ENCODE measurements around the gene PKD1. TPM values are rescaled to one million over a fixed set of nuclear protein-coding genes. Genes with fewer than 3 reads are reported as not detected.
A peak's percentile ranks its signal among the peaks of the same experiment; 100 is the strongest.
"Not testable (repeated sequence)": the region's sequence is repeated elsewhere in the genome, so short reads cannot be mapped to it uniquely, and the experiment has no call there.

PKD1 gene
- total and polyA plus RNA-seq, 5 donors: 95.9 to 111 (median 98.4) TPM

DNA sequence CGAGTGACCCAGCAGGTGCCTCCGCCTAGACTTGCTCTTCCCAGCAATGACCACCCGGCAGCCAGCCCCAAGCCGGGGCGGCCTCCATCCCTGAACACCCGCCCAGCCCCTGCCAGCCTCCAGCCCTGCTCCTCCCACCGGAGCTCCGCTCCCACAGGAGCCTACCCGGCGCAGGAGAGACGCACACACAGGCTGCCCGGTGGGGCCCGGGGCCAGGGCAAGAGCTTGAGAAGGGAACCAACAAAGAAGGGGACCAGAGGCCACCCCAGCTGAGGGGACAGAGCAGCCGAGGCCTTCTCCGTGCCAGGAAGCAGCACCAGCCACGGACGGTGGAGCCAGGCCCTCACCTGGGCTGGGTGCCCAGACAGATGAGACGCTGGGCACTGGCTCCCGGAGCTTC is 13.8 kb downstream of the PKD1 start:
- H3K4me1 ChIP-seq (ENCODE audit: control insufficient read depth, insufficient read depth, low read length): peaks cover 5% of the 10 kb centered on the region
- no peaks in the 10 kb centered on the region for H3K27me3 ChIP-seq (ENCODE audit: control insufficient read depth, insufficient read depth)
- no peak overlapping the region for H3K4me3 ChIP-seq (ENCODE audit: low read length)
- ATAC-seq (peak in 1 of 2 donors; percentile 1), DNase-seq (peak in 2 of 3 donors; percentile 74 to 76)
- H3K9me3 ChIP-seq (ENCODE audit: control insufficient read depth, low read length): no peaks in the 10 kb centered on the region
- no peak overlapping the region for H3K27ac ChIP-seq (ENCODE audit: low read length)
- 45% methylated on average over 19 of the region's 19 CpGs for WGBS
- intact Hi-C loops (cut with DNase I): no loop called here

DNA sequence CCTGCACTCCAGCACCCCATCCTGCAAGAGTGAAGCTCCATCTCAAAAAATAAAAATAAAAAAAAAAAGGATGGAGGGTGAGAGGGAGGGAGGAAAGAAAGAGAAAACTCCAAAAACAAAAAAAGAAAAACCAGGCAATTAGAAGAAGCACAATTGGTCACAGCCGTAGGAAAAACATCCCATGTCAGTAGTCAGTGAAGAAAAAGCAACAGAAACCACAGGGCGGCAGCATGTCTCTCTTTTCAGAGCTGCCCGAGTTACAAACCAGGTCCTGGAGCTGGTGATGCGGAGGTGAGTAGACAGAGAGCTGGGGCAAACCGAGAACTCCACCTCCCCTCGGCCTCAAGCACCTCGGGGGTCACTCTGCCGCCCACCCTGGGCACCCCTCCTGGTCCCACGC is 14.4 kb downstream of the PKD1 start:
- H3K27me3 ChIP-seq (ENCODE audit: control insufficient read depth, insufficient read depth); H3K9me3 ChIP-seq (ENCODE audit: control insufficient read depth, low read length); intact Hi-C loops (cut with DNase I); H3K27ac ChIP-seq (ENCODE audit: low read length); H3K4me1 ChIP-seq (ENCODE audit: control insufficient read depth, insufficient read depth, low read length); ATAC-seq; H3K4me3 ChIP-seq (ENCODE audit: low read length): not testable (repeated sequence)
- peak in 1 of 3 donors; percentile 63 for DNase-seq
- 48% methylated on average over 9 of the region's 9 CpGs for WGBS

DNA sequence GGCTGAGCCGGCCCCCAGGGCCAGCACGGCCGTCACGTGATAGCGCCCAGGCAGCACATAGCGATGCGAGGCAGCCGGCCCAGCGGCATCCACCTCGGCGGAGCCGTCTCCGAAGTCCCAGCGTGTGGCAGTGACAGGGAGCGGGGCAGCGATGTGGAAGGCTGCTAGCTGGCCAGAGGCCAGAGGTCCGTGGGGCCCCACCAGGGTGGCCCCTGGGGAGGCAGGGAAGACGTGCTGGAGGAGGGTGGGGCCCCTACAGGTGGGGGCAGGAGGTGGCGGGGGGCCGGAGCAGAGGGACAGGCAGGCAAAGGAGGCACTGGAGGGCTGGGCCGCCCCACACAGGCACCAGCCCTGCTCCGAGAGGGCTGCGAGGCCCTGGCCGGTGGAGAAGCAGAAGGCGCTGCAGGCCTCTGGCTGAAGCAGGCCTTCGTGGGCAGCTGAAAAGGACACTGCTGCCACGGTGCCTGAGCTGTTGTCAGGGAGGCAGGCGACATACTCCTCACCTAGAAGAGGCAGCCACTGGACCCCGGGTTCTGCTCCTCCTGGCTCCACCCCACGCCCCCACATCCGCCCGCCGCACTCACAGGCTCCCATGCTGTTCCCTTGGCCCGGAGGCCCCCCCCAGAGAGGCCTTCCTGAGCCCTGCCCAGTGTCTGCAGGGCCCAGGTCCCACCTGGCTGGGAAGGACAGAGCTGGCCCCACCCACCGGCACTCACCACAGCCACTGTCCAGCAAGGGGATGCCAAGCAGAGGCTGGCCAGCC is 17.6 kb downstream of the PKD1 start:
- H3K4me1 ChIP-seq (ENCODE audit: control insufficient read depth, insufficient read depth, low read length); ATAC-seq; H3K27me3 ChIP-seq (ENCODE audit: control insufficient read depth, insufficient read depth); H3K27ac ChIP-seq (ENCODE audit: low read length); H3K9me3 ChIP-seq (ENCODE audit: control insufficient read depth, low read length); DNase-seq; H3K4me3 ChIP-seq (ENCODE audit: low read length); intact Hi-C loops (cut with DNase I): not testable (repeated sequence)
- WGBS: 69% methylated on average over 26 of the region's 35 CpGs

DNA sequence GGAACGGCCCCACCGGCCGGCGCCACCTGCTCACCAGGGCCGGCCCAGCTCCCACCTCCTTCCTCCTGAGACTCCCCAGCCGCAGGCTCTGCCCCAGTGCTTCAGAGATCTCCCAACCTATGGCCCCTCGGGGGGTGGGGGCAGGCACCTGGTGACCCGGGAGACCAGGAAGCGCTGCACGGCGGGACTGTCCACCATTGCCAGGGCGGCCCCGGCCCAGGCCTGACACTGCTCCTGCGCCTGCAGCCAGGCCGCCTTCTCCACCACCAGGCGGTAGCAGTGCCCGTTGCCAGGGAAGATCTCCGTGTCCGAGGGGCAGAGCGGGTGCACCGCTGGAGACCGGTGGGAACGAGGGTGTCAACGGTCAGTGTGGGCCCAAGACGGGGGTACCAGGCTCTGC is 18.4 kb downstream of the PKD1 start:
- H3K27me3 ChIP-seq (ENCODE audit: control insufficient read depth, insufficient read depth); H3K27ac ChIP-seq (ENCODE audit: low read length); ATAC-seq; intact Hi-C loops (cut with DNase I); H3K9me3 ChIP-seq (ENCODE audit: control insufficient read depth, low read length); H3K4me1 ChIP-seq (ENCODE audit: control insufficient read depth, insufficient read depth, low read length); H3K4me3 ChIP-seq (ENCODE audit: low read length); DNase-seq: not testable (repeated sequence)
- 91% methylated on average over 23 of the region's 25 CpGs for WGBS

DNA sequence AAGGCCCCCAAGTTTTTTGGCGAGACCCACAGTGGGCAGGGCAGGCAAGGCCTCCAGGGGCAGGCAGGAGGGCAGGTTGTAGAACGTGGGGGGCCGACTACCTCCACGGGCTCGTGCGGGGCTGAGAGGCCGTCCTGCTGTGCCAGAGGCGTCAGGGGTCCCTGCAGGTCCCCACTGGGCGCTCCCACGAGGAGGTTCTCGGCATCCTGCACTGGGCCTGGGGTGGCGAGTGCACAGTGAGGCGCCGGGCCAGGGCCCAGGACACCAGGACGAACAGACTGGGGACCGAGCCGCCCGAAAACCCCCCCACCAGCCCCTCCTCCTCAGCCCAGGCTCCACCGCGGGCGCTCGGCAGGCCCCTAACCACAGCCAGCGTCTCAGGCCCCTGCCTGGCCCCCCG is 19.3 kb downstream of the PKD1 start:
- H3K27ac ChIP-seq (ENCODE audit: low read length); H3K4me1 ChIP-seq (ENCODE audit: control insufficient read depth, insufficient read depth, low read length); ATAC-seq; H3K4me3 ChIP-seq (ENCODE audit: low read length); DNase-seq; intact Hi-C loops (cut with DNase I); H3K27me3 ChIP-seq (ENCODE audit: control insufficient read depth, insufficient read depth); H3K9me3 ChIP-seq (ENCODE audit: control insufficient read depth, low read length): not testable (repeated sequence)
- WGBS: 87% methylated on average over 24 of the region's 24 CpGs

DNA sequence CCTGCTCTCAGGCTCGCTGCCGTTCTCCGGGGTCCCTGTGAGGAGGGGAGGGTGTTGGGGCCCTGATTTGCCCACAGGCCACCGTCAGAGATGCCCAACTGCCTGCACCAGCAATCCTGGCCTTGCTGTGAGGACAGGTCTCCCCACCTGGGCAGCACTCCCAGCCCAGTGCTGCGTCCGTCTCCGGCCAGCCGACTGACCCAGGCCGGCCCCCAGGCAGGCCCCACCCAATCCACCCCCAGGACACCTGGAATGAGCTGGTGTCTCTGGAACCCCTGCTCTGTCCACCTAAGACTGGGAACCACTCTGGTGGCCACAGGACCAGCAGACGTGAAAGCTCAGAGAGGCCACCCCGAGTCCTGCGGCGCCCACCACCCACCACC is 20.1 kb downstream of the PKD1 start:
- Histone ChIP-seq H3K27ac (ENCODE audit: low read length) (no peak overlapping the region), H3K4me3 (ENCODE audit: low read length) (no peak overlapping the region), H3K4me1 (ENCODE audit: control insufficient read depth, insufficient read depth, low read length) (no peaks in the 10 kb centered on the region), H3K27me3 (ENCODE audit: control insufficient read depth, insufficient read depth) (no peaks in the 10 kb centered on the region), H3K9me3 (ENCODE audit: control insufficient read depth, low read length) (no peaks in the 10 kb centered on the region)
- DNase-seq: no peak
- WGBS: 87% methylated on average over 13 of the region's 13 CpGs
- intact Hi-C loops (cut with DNase I): no loop called here
- no peak for ATAC-seq

DNA sequence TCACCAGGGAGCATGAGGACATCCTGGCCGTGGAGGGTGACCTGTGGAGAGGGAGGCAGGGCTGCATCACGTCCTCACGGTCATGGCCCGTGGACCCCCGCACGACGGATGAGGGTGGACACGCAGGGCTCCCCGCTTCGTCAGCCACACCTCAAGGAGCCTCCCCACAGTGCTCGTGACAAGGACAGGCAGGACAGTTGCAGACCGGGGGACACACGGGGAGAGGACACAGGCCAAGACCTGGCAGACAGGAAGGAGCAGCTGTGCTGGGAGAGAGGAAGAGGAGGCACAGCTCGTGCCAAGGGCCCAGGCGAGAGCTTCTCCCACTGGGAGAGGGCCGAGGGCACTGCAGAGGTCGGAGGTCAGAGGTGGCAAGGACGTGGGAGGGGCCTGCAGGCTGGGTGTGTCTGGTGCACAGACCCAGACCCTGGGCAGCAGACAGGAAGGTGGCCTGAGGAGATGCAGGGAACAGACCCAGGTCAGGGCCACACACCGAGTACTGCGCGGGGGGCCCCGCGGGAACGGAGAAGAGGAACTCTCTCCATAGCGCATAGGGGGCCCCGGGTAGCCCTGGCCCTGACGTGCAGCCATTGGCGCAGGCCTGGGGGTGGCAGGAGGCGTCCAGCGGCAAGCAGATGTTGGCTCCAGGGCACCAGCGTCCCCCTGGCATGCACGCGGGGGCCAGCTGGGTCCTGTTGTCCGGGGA is 20.7 kb downstream of the PKD1 start:
- intact Hi-C loops (cut with DNase I); H3K4me3 ChIP-seq (ENCODE audit: low read length); H3K27ac ChIP-seq (ENCODE audit: low read length); DNase-seq; ATAC-seq; H3K27me3 ChIP-seq (ENCODE audit: control insufficient read depth, insufficient read depth); H3K4me1 ChIP-seq (ENCODE audit: control insufficient read depth, insufficient read depth, low read length); H3K9me3 ChIP-seq (ENCODE audit: control insufficient read depth, low read length): not testable (repeated sequence)
- 84% methylated on average over 33 of the region's 34 CpGs for WGBS

DNA sequence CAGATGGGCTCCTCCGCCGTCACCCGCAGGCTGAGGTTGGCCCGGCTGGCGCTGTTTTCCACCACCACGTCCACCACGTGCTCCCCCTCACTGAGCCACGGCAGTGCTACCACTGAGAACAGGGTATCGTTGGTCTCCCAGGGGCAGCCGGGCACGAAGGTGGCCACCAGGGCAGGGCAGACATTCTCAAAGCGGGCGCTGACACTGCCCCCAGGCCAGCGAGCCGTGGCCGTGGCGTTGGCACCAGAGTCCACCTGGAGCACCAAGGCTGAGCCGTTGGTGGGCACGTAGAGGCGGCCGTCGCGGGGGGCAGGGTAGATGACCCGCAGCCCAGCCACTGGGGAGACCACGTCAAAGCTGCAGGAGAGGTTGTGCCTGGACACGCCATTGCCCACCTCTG is 21.5 kb downstream of the PKD1 start:
- 95% methylated on average over 26 of the region's 26 CpGs for WGBS
- H3K27ac ChIP-seq (ENCODE audit: low read length); H3K4me3 ChIP-seq (ENCODE audit: low read length); DNase-seq; H3K27me3 ChIP-seq (ENCODE audit: control insufficient read depth, insufficient read depth); ATAC-seq; H3K9me3 ChIP-seq (ENCODE audit: control insufficient read depth, low read length); intact Hi-C loops (cut with DNase I); H3K4me1 ChIP-seq (ENCODE audit: control insufficient read depth, insufficient read depth, low read length): not testable (repeated sequence)

DNA sequence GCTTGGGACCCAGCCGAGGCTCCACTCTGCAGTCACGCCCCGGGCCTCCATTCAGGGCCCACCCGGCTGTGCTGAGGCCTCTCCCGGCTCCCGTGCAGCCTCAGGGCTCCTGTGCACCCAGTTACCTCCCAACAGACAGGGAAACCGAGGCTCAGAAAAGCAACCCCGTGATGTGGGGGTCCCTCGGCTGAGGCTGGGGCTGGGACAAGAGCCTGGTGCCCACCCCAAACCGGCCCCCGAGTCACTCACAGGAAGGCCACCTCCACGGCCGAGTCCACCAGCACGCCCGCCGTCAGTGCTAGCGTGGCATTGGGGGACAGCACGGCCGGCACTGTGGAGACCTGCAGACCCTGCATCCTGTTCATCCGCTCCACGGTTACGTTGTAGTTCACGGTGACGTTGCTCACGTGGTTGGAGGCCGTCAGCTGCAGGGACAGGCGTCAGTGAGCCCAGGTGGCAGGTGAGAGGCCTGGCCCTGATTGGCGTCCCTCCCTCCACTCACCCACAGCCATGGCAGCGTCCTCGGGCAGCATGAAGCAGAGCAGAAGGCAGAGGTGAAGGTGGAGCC is 23.1 kb downstream of the PKD1 start:
- intact Hi-C loops (cut with DNase I); H3K27ac ChIP-seq (ENCODE audit: low read length); ATAC-seq; H3K27me3 ChIP-seq (ENCODE audit: control insufficient read depth, insufficient read depth); DNase-seq; H3K4me1 ChIP-seq (ENCODE audit: control insufficient read depth, insufficient read depth, low read length); H3K4me3 ChIP-seq (ENCODE audit: low read length); H3K9me3 ChIP-seq (ENCODE audit: control insufficient read depth, low read length): not testable (repeated sequence)
- WGBS: 83% methylated on average over 30 of the region's 30 CpGs

DNA sequence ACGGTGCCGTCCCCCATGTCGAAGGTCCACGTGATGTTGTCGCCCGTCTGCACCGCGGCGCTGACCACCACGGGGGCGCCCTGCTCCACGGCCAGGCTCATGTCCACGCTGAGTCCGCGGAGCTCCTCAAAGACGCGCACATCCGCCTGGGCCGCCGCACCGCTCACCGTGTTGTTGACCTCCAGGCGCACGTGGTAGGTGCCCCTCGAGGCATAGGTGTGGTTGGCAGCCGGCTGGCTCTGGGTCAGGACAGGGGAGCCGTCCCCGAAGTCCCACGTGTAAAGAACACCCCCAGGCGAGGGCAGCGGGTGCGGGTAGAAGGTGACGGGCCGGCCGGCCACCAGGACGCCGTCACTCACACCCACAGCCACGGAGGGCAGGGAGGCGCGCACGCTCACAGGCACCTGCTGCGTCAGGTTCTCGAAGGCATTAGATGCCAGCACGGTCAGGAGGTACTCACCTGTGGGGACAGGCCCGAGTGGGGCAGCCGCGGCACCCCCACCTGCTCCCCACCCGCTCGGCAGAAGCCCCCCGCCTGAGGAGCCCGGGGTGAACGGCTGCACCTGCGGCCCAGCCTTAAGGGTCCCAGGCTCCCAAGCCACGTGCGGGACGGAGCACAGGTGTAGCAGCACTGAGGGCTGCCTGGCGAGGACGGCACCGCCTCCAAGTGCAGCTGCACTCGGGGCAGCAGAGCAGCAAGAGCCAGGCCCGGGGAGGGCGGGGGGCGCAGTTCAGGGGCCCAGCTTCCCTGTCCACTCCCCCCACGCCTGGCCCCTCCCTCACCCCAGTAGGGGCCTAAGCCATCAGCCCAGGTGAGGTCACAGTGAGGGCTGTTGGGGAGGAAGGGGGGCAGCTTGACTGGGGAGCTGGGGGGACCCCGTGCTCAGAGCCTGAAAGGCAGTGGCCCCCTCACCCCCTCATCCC is 24.0 kb downstream of the PKD1 start:
- H3K4me3 ChIP-seq (ENCODE audit: low read length); H3K4me1 ChIP-seq (ENCODE audit: control insufficient read depth, insufficient read depth, low read length); H3K27ac ChIP-seq (ENCODE audit: low read length); H3K9me3 ChIP-seq (ENCODE audit: control insufficient read depth, low read length); intact Hi-C loops (cut with DNase I); H3K27me3 ChIP-seq (ENCODE audit: control insufficient read depth, insufficient read depth): not testable (repeated sequence)
- ATAC-seq (peak; percentile 17 to 23), DNase-seq (peak in 2 of 3 donors; percentile 10 to 57)
- WGBS: 94% methylated on average over 65 of the region's 65 CpGs

All from right cardiac atrium (tissue), 5 donors.